Panc1 (cell line): ENCODE measurements around the gene PARP11. TPM values are rescaled to one million over a fixed set of nuclear protein-coding genes. Genes with fewer than 3 reads are reported as not detected.

ENCODE experiments used
- ATAC-seq: fragments of 200-7000 bp; cut with Tn5 transposase; 2 replicates; pipeline ENCODE4 v1.9.1; 2020; ENCODE audit warnings: mild to moderate bottlenecking, moderate library complexity
- BruUV-seq: library from RNA; stranded (reverse); fragments of 400-500 nt; replicated peaks from 2 replicates; lab custom pipeline; 2021; lab: Mats Ljungman, UMichigan
- CTCF ChIA-PET: fragments of 300-600 bp; sonication (Branson Sonifier 250); formaldehyde crosslinking; loops from one replicate; lab custom pipeline; 2022; ENCODE audit warnings: antibody characterized with exemption; lab: Charles Lee
- POLR2A ChIA-PET: fragments of 300-600 bp; sonication (Branson Sonifier 250); formaldehyde crosslinking; loops from one replicate; lab custom pipeline; 2022; ENCODE audit warnings: antibody characterized with exemption; lab: Charles Lee
- DNase-seq: peaks from one replicate; pipeline ENCODE4 v3.0.0-alpha.2; 2010; ENCODE audit warnings: low read depth, low spot score
- H3K27ac ChIP-seq: 2 replicates; pipeline ENCODE4 v1.5.1; 2011; ENCODE audit warnings: mild to moderate bottlenecking, low read length, inconsistent platforms
- H3K27me3 ChIP-seq: fragments of 200-500 bp; sonication (Bioruptor generic); 2 replicates; pipeline ENCODE4 v1.6.0; 2014; ENCODE audit warnings: low read length, inconsistent platforms; ENCODE audit not compliant: control insufficient read depth, insufficient read depth
- H3K36me3 ChIP-seq: fragments of 200-500 bp; sonication (Bioruptor generic); 2 replicates; pipeline ENCODE4 v1.5.1; 2014; ENCODE audit warnings: inconsistent platforms, mild to moderate bottlenecking, low read length, moderate library complexity; ENCODE audit not compliant: control insufficient read depth, insufficient read depth
- H3K4me1 ChIP-seq: 2 replicates; pipeline ENCODE4 v1.5.1; 2011; ENCODE audit warnings: inconsistent platforms, mild to moderate bottlenecking, low read length, moderate library complexity; ENCODE audit not compliant: control insufficient read depth, insufficient read depth
- H3K4me3 ChIP-seq, 2 experiments: 2 replicates each; pipeline ENCODE4 v1.5.1; 2011 to 2012; ENCODE audit warnings: low read depth in 2 of 2, low read length in 2 of 2, mild to moderate bottlenecking in 2 of 2, inconsistent platforms in 1 of 2, moderate library complexity in 1 of 2
- H3K9me3 ChIP-seq: fragments of 200-500 bp; sonication (Bioruptor generic); 2 replicates; pipeline ENCODE4 v1.5.1; 2014; ENCODE audit warnings: low read depth, mild to moderate bottlenecking, inconsistent platforms, low read length, moderate library complexity; ENCODE audit not compliant: control insufficient read depth, insufficient read depth
- CTCF ChIP-seq: fragments of 450-650 bp; IDR thresholded peaks from 2 replicates; pipeline ENCODE4 v1.5.1; 2017; ENCODE audit warnings: mild to moderate bottlenecking
- POLR2AphosphoS5 ChIP-seq: IDR thresholded peaks from 2 replicates; pipeline ENCODE4 v1.6.1; 2012; ENCODE audit warnings: mild to moderate bottlenecking, low read depth, low read length, moderate library complexity
- REST ChIP-seq, 2 experiments: IDR thresholded peaks; 2 replicates each; pipeline ENCODE4 v1.6.1; 2011 to 2012; ENCODE audit warnings: low read depth in 2 of 2, control low read depth in 1 of 2, low read length in 1 of 2, mild to moderate bottlenecking in 1 of 2, moderate library complexity in 1 of 2; ENCODE audit not compliant: insufficient read depth in 1 of 2
- SIN3A ChIP-seq: IDR thresholded peaks from 2 replicates; pipeline ENCODE4 v1.6.1; 2012; ENCODE audit warnings: low read depth, mild to moderate bottlenecking, low read length, moderate library complexity, borderline replicate concordance; ENCODE audit not compliant: insufficient read depth
- TCF7L2 ChIP-seq: IDR thresholded peaks from 2 replicates; pipeline ENCODE4 v1.6.1; 2011; ENCODE audit warnings: mild to moderate bottlenecking, low read depth, low read length, inconsistent platforms
- in situ Hi-C: cut with HindIII; loops from 2 replicates; pipeline ENCODE4 v1.10.0; 2016; ENCODE audit warnings: low sequenced_read_pairs, low pct_unique_long_range_greater_than_20kb
- intact Hi-C: fragments of 100-400 bp; cut with micrococcal nuclease; formaldehyde crosslinking; loops from one replicate; pipeline ENCODE4 v1.10.0; 2022; ENCODE audit not compliant: unreplicated experiment
- total RNA-seq: library from RNA; stranded (reverse); gene quantifications from one replicate; pipeline ENCODE4 v1.2.1, GENCODE V29; 2021; ENCODE audit not compliant: unreplicated experiment

Gene PARP11
- total RNA-seq, 1 experiment from 2014 or later = 7.3 TPM

DNA sequence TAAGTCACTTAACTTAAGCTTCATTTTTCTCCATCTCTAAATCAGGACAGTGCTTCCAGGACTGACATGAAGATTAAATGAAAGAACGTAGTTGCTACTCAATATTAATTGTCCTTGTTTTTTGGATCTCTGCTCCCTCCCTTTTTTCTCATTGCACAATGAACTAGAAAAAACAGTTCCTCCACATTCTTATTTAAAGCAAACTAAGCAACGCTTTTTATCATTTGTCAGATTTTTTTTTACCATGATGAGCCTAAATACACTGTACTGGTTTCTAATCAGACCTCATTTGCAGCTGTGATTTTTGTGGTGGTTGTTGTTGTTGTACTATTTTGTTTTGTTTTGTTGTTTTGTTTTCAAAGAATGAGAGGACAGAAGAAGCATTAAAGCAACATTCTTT lies 23.2 kb upstream of the PARP11 start:
- in situ Hi-C loops = no loop called here
- CTCF ChIA-PET = interaction anchor here (0.6 kb wide), 1 partner anchor 11 kb away, joined by 7 read pairs; no protein-coding TSS in a partner anchor
- TF ChIP-seq SIN3A (no peak), TCF7L2 (no peak), POLR2AphosphoS5 (no peak), REST (IDR thresholded peaks at IDR 0.05; ENCODE audit: insufficient read depth in 1 of 2, low read depth in 2 of 2, low read length in 1 of 2) (no peak), CTCF (no peak)
- BruUV-seq = no TSS peak
- Histone ChIP-seq H3K27ac (no peak overlapping the region), H3K36me3 (no peaks in the 10 kb centered on the region), H3K4me3 (no peak overlapping the region), H3K9me3 (no peaks in the 10 kb centered on the region), H3K4me1 (no peaks in the 10 kb centered on the region), H3K27me3 (peaks cover 4% of the 10 kb centered on the region; the same call in 1 of the 2 replicates)
- POLR2A ChIA-PET = no interaction called here
- intact Hi-C loops = no loop called here
- DNase-seq = no peak
- ATAC-seq = no peak

- no TSS peak for BruUV-seq
- Histone ChIP-seq H3K9me3 (no peaks in the 10 kb centered on the region), H3K27ac (no peak overlapping the region), H3K27me3 (peaks cover 4% of the 10 kb centered on the region; the same call in 1 of the 2 replicates), H3K4me3 (no peak overlapping the region), H3K4me1 (no peaks in the 10 kb centered on the region), H3K36me3 (no peaks in the 10 kb centered on the region)
- DNase-seq (no peak), ATAC-seq (no peak)
- intact Hi-C loops (no loop called here), in situ Hi-C loops (no loop called here)
- ChIA-PET CTCF (no interaction called here), POLR2A (no interaction called here)
- TF ChIP-seq SIN3A (no peak), TCF7L2 (no peak), CTCF (no peak), REST (IDR thresholded peaks at IDR 0.05; ENCODE audit: insufficient read depth in 1 of 2, low read depth in 2 of 2, low read length in 1 of 2) (no peak), POLR2AphosphoS5 (no peak)
These were observed 19.4 kb upstream of the PARP11 start for GRCh38 chr12:3892631-3893030.
